HepG2 (cell line): ENCODE data around the gene CAP2.

Source experiments
- EZH2 ChIP-seq: conservative IDR thresholded peaks from 2 replicates; pipeline ENCODE4 v1.6.1; 2012; ENCODE audit warnings: mild to moderate bottlenecking, low read depth, low read length, moderate library complexity
- NFYB ChIP-seq: sonication (generic); formaldehyde crosslinking; IDR thresholded peaks from 2 replicates; pipeline ENCODE4 v1.4.0; 2020; ENCODE audit warnings: missing genetic modification reagents
- TOPORS ChIP-seq: sonication (generic); formaldehyde crosslinking; IDR thresholded peaks from 2 replicates; pipeline ENCODE4 v1.8.0; 2023; ENCODE audit warnings: mild to moderate bottlenecking, missing genetic modification reagents
- ZC3H4 ChIP-seq: sonication (generic); formaldehyde crosslinking; IDR thresholded peaks from 2 replicates; pipeline ENCODE4 v1.4.0; 2020; ENCODE audit warnings: missing genetic modification reagents, borderline replicate concordance
- ZNF501 ChIP-seq: sonication (generic); formaldehyde crosslinking; IDR thresholded peaks from 2 replicates; pipeline ENCODE4 v1.5.1; 2020; ENCODE audit warnings: mild to moderate bottlenecking, moderate library complexity, missing genetic modification reagents
- TF ChIP-seq, protein P1 (sequence below): sonication (generic); formaldehyde crosslinking; IDR thresholded peaks from 2 replicates; pipeline ENCODE4 v1.5.0; 2020; ENCODE audit warnings: mild to moderate bottlenecking, missing genetic modification reagents, moderate library complexity
- TF ChIP-seq, protein P2 (sequence below): sonication (generic); formaldehyde crosslinking; IDR thresholded peaks from 2 replicates; pipeline ENCODE4 v1.5.0; 2020; ENCODE audit warnings: mild to moderate bottlenecking, missing genetic modification reagents

DNA sequence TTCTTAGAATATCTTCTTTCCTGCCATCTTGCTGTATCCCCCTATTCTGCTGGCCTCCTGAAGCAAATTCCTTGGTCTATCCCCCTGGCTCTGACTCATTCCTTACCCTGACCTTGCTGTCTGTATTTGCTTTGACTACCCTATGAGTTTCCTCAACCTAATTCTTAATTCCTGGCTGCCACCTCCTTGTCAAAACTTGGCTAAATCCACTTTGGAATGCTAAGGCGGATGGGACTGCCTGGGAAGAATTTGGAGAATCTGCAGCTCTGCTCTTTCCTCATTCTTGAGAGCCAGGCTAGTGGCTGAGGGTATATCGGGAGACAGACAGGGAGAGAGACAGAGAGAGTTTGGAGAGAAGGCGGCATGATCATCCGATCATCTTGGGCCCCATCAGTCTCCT lies 24.4 kb downstream of the CAP2 start:
- no peak for TF ChIP-seq EZH2
- TF ChIP-seq, protein P1, sequence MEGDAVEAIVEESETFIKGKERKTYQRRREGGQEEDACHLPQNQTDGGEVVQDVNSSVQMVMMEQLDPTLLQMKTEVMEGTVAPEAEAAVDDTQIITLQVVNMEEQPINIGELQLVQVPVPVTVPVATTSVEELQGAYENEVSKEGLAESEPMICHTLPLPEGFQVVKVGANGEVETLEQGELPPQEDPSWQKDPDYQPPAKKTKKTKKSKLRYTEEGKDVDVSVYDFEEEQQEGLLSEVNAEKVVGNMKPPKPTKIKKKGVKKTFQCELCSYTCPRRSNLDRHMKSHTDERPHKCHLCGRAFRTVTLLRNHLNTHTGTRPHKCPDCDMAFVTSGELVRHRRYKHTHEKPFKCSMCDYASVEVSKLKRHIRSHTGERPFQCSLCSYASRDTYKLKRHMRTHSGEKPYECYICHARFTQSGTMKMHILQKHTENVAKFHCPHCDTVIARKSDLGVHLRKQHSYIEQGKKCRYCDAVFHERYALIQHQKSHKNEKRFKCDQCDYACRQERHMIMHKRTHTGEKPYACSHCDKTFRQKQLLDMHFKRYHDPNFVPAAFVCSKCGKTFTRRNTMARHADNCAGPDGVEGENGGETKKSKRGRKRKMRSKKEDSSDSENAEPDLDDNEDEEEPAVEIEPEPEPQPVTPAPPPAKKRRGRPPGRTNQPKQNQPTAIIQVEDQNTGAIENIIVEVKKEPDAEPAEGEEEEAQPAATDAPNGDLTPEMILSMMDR (CRISPR knock-in tag) = no peak
- TF ChIP-seq ZC3H4 (CRISPR knock-in tag) = no peak
- TF ChIP-seq ZNF501 (CRISPR knock-in tag) = no peak
- no peak for TF ChIP-seq TOPORS (CRISPR knock-in tag)
- no peak for TF ChIP-seq NFYB (CRISPR knock-in tag)
- TF ChIP-seq, protein P2, sequence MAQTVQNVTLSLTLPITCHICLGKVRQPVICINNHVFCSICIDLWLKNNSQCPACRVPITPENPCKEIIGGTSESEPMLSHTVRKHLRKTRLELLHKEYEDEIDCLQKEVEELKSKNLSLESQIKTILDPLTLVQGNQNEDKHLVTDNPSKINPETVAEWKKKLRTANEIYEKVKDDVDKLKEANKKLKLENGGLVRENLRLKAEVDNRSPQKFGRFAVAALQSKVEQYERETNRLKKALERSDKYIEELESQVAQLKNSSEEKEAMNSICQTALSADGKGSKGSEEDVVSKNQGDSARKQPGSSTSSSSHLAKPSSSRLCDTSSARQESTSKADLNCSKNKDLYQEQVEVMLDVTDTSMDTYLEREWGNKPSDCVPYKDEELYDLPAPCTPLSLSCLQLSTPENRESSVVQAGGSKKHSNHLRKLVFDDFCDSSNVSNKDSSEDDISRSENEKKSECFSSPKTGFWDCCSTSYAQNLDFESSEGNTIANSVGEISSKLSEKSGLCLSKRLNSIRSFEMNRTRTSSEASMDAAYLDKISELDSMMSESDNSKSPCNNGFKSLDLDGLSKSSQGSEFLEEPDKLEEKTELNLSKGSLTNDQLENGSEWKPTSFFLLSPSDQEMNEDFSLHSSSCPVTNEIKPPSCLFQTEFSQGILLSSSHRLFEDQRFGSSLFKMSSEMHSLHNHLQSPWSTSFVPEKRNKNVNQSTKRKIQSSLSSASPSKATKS (CRISPR knock-in tag) = no peak
